Sigmoid colon (tissue), 4 donors: ENCODE results near the gene PRAMEF14.
"Not testable (repeated sequence)": the region's sequence is repeated elsewhere in the genome, so short reads cannot be mapped to it uniquely, and the experiment has no call there.

Source experiments
- EP300 ChIP-seq, 4 donors: sonication (generic); formaldehyde crosslinking; IDR thresholded peaks; one replicate each; pipeline ENCODE4 v1.6.1; 2017; ENCODE audit warnings: antibody characterized with exemption in 4 of 4
- POLR2A ChIP-seq, 2 donors: fragments of 450-650 bp; IDR thresholded peaks; one replicate each; pipeline ENCODE4 v1.6.1; 2016; ENCODE audit warnings: antibody characterized with exemption in 2 of 2, mild to moderate bottlenecking in 2 of 2, moderate library complexity in 2 of 2
- POLR2AphosphoS5 ChIP-seq, 4 donors: sonication (generic); formaldehyde crosslinking; IDR thresholded peaks; one replicate each; pipeline ENCODE4 v1.6.1; 2017; ENCODE audit warnings: antibody characterized with exemption in 4 of 4
- TF ChIP-seq, protein P1 (sequence below), 4 experiments: fragments of 450-650 bp in 3 of 4; fragments of 200-600 bp in 1 of 4; IDR thresholded peaks; one replicate each; pipeline ENCODE4 v1.5.1; 2016 to 2019; ENCODE audit warnings: antibody characterized with exemption in 4 of 4, mild to moderate bottlenecking in 3 of 4, moderate library complexity in 2 of 4

DNA sequence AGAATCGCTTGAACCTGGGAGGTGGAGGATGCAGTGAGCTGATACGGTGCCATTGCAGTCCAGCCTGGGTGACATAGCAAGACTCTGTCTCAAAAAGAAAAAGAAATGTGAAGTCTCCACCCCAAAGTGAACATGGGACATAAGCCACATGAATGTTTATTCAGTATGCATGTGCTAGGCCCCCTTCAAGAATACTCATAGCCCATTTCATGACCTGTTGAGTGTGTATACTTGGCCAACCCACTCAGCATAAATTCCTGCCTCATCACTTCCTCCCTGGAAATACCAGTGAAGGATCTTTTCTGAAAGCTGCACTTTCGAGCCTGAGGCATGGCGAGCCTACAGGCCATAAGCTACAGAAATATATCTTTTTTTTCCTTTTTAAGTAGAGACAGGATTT, 18.0 kb upstream of the PRAMEF14 start:
- TF ChIP-seq, protein P1, sequence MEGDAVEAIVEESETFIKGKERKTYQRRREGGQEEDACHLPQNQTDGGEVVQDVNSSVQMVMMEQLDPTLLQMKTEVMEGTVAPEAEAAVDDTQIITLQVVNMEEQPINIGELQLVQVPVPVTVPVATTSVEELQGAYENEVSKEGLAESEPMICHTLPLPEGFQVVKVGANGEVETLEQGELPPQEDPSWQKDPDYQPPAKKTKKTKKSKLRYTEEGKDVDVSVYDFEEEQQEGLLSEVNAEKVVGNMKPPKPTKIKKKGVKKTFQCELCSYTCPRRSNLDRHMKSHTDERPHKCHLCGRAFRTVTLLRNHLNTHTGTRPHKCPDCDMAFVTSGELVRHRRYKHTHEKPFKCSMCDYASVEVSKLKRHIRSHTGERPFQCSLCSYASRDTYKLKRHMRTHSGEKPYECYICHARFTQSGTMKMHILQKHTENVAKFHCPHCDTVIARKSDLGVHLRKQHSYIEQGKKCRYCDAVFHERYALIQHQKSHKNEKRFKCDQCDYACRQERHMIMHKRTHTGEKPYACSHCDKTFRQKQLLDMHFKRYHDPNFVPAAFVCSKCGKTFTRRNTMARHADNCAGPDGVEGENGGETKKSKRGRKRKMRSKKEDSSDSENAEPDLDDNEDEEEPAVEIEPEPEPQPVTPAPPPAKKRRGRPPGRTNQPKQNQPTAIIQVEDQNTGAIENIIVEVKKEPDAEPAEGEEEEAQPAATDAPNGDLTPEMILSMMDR (IDR thresholded peaks at IDR 0.05), result not testable (repeated sequence)
- not testable (repeated sequence) for TF ChIP-seq EP300, POLR2A, POLR2AphosphoS5 (IDR thresholded peaks at IDR 0.05)
